Transverse colon (tissue), 4 donors: ENCODE measurements around the gene SPAG6. TPM values are rescaled to one million over a fixed set of nuclear protein-coding genes. Genes with fewer than 3 reads are reported as not detected.
A peak's percentile ranks its signal among the peaks of the same experiment; 100 is the strongest.

Experiments
- DNase-seq: peaks from one replicate; pipeline ENCODE4 v3.0.0-alpha.2; 2019
- H3K27ac ChIP-seq, 4 donors: fragments of 200-600 bp; sonication (generic); 2 replicates each; pipeline ENCODE4 v1.5.1; 2016 to 2018; ENCODE audit warnings: inconsistent platforms in 4 of 4
- H3K27me3 ChIP-seq: fragments of 200-600 bp; sonication (generic); 2 replicates; pipeline ENCODE4 v1.5.1; 2017; ENCODE audit warnings: inconsistent platforms
- H3K36me3 ChIP-seq, 4 donors: fragments of 200-600 bp; sonication (generic); 2 replicates each; pipeline ENCODE4 v1.5.1; 2017 to 2019; ENCODE audit warnings: inconsistent platforms in 4 of 4
- H3K4me1 ChIP-seq, 4 donors: fragments of 200-600 bp; sonication (generic); 2 replicates each; pipeline ENCODE4 v1.5.1; 2017 to 2020; ENCODE audit warnings: inconsistent platforms in 4 of 4
- H3K4me3 ChIP-seq, 4 donors: fragments of 200-600 bp; sonication (generic); 1 replicate in 1 of 4; 2 replicates in 3 of 4; pipeline versions ENCODE4 v1.5.1 to v1.6.1; 2017 to 2019; ENCODE audit warnings: inconsistent platforms in 4 of 4
- H3K9me3 ChIP-seq, 2 donors: fragments of 200-600 bp; sonication (generic); 2 replicates each; pipeline ENCODE4 v1.5.1; 2017 to 2019; ENCODE audit warnings: inconsistent platforms in 2 of 2
- EP300 ChIP-seq: sonication (generic); formaldehyde crosslinking; IDR thresholded peaks from one replicate; pipeline ENCODE4 v1.6.1; 2017; ENCODE audit warnings: antibody characterized with exemption, low read depth
- POLR2A ChIP-seq: fragments of 450-650 bp; IDR thresholded peaks from one replicate; pipeline ENCODE4 v1.6.1; 2016; ENCODE audit warnings: antibody characterized with exemption, mild to moderate bottlenecking, moderate library complexity
- POLR2AphosphoS5 ChIP-seq, 3 donors: sonication (generic); formaldehyde crosslinking; IDR thresholded peaks; one replicate each; pipeline ENCODE4 v1.6.1; 2016; ENCODE audit warnings: antibody characterized with exemption in 3 of 3
- WGBS, 2 donors: methylation state at CpG; one replicate each; pipeline ENCODE4 v1.1.5; 2018; ENCODE audit warnings: low coverage in 1 of 2; 5-methylcytosine and 5-hydroxymethylcytosine counted together
- in situ Hi-C, 4 donors: fragments of 200-750 bp; cut with MboI; loops; one replicate each; pipeline versions ENCODE4 v1.15.0 to v1.15.1; 2017; ENCODE audit warnings: low sequenced_read_pairs in 3 of 4, low pct_ligation_motif_present in 1 of 4, low pct_unique_long_range_greater_than_20kb in 1 of 4
- intact Hi-C: fragments of 100-400 bp; cut with DNase I; formaldehyde crosslinking; loops from one replicate; pipeline ENCODE4 v1.15.1; 2023; ENCODE audit warnings: low total_unique reads
- total RNA-seq, 4 donors: library from RNA; depleted of rRNA; stranded (reverse); fragments of >200 nt; gene quantifications; one replicate each; pipeline ENCODE4 v1.1.0, GENCODE V29; 2016
- TF ChIP-seq, protein P1 (sequence below), 5 experiments: fragments of 200-600 bp in 3 of 5; fragments of 450-650 bp in 2 of 5; sonication (generic) in 3 of 5; IDR thresholded peaks; 1 replicate in 2 of 5; 2 replicates in 3 of 5; pipeline ENCODE4 v1.5.1; 2016 to 2017; ENCODE audit warnings: antibody characterized with exemption in 5 of 5, inconsistent platforms in 3 of 5, mild to moderate bottlenecking in 2 of 5, moderate library complexity in 1 of 5

Gene SPAG6
- total RNA-seq, 4 donors from 2014 or later: not detected

DNA sequence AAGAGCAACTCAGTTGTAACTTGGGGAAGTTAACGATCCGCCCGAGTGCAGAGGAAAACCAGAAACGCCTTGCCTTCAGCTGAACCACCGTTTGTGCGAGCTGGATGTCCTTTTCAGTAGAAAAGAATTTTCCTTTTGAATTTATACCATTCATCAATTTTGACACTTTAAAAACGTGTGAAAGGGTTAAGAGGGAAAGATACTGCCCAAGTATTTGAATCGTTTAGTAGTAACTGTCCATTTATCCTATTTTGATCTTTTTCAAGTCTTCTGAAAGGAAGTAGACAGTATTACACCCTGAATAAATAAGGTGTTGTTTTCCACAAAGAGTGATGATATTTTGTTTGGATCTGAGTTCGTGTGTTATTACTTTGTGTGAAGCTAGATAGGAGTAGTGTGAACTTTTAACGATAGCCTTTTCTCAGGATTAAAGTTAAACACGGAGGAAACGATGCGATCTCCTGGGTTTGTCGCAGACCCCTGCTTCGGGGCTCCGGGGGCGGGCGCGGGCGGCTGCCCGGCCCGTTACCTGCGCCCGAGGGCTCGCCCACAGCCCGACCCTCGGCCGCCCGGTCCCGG is 25.2 kb upstream of the SPAG6 start:
- WGBS, 2 donors: 7 to 22% methylated on average over 10 to 30 of the region's 30 CpGs
- peaks cover 11 to 66% (median 27%) of the 10 kb centered on the region in 4 donors for H3K4me1 ChIP-seq
- peak overlapping the region; percentile 22 to 89 (median 73) for H3K4me3 ChIP-seq
- no peak for DNase-seq
- no peaks in the 10 kb centered on the region for H3K9me3 ChIP-seq
- peak overlapping the region; percentile 85 to 95 (median 92) for H3K27ac ChIP-seq
- no peaks in the 10 kb centered on the region for H3K36me3 ChIP-seq
- H3K27me3 ChIP-seq: peaks cover 31% of the 10 kb centered on the region
- in situ Hi-C loops: loop anchor here in 3 of 4 donors (10.0 to 25.0 kb wide), 4 partner anchors 75 to 808 kb away; partner anchors contain the start of gene DNAJC1 (in 3 of the 3)
- TF ChIP-seq POLR2AphosphoS5 (IDR thresholded peaks at IDR 0.05) (no peak), EP300 (no peak), POLR2A (no peak)
- TF ChIP-seq, protein P1, sequence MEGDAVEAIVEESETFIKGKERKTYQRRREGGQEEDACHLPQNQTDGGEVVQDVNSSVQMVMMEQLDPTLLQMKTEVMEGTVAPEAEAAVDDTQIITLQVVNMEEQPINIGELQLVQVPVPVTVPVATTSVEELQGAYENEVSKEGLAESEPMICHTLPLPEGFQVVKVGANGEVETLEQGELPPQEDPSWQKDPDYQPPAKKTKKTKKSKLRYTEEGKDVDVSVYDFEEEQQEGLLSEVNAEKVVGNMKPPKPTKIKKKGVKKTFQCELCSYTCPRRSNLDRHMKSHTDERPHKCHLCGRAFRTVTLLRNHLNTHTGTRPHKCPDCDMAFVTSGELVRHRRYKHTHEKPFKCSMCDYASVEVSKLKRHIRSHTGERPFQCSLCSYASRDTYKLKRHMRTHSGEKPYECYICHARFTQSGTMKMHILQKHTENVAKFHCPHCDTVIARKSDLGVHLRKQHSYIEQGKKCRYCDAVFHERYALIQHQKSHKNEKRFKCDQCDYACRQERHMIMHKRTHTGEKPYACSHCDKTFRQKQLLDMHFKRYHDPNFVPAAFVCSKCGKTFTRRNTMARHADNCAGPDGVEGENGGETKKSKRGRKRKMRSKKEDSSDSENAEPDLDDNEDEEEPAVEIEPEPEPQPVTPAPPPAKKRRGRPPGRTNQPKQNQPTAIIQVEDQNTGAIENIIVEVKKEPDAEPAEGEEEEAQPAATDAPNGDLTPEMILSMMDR (IDR thresholded peaks at IDR 0.05): peak in 2 of 5 experiments; percentile 20 to 31
- intact Hi-C loops: loop anchor here (2.0 to 5.0 kb wide), 2 partner anchors 318 to 795 kb away; partner anchors contain the start of genes DNAJC1 and SKIDA1

DNA sequence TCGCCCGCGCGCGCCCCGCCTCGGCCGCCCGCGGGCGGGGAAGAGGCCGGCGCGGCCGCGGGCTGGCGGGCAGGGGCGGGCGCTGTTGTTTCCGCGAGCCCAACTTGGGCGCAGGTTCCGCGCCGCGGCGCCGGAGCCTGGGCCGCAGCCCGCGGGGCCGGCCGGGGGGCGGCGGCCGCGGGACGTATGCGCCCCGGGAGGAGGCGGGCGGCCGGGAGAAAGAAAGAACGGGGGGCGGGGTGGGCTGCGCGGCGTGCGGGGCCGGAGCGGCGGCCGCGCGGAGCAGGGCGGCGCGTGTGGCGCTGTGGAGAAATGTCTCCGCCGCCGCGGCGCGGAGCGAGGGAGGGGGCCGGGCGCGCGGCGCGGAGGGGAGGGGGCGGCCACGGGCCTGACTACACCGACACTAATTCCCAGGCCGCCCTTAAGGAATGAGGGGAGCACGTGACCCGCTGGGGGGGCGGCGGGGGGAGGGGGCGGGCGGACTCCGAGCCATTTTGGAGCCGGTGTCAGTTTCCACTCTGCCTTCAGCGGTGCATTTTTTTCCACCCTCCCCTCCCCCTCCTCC is 24.6 kb upstream of the SPAG6 start, which contains the start of gene BMI1:
Gene BMI1, plus strand, starts transcription at position 509 of the 565 bp plus-strand sequence. CDS start 5,351 bp downstream, outside the sequence.
- TF ChIP-seq, protein P1 (IDR thresholded peaks at IDR 0.05): no peak
- no peak for TF ChIP-seq EP300
- peak in 1 of 3 donors; percentile 32 for TF ChIP-seq POLR2AphosphoS5 (IDR thresholded peaks at IDR 0.05)
- in situ Hi-C loops (loop anchor here in 2 of 4 donors (10.0 to 25.0 kb wide), 3 partner anchors 308 to 808 kb away; partner anchors contain the start of gene DNAJC1 (in 2 of the 2)), intact Hi-C loops (loop anchor here (2.0 to 5.0 kb wide), 2 partner anchors 318 to 796 kb away; partner anchors contain the start of genes DNAJC1 and SKIDA1)
- peaks cover 11 to 62% (median 24%) of the 10 kb centered on the region in 4 donors for H3K4me1 ChIP-seq
- no peaks in the 10 kb centered on the region for H3K9me3 ChIP-seq
- H3K27ac ChIP-seq: peak within 1 kb of the TSS; percentile 90 to 95 (median 94)
- H3K4me3 ChIP-seq: peak within 1 kb of the TSS; percentile 84 to 96 (median 88)
- WGBS, 2 donors: 2% methylated on average over 38 of the region's 85 CpGs; no CpG with 5 or more reads in 1 of the 2 donors
- H3K27me3 ChIP-seq: peaks cover 31% of the 10 kb centered on the region
- DNase-seq: peak; percentile 80
- no peaks in the 10 kb centered on the region for H3K36me3 ChIP-seq

- peaks cover 15 to 68% (median 28%) of the 10 kb centered on the region in 4 donors for H3K4me1 ChIP-seq
- DNase-seq: peak; percentile 61
- peaks cover 31% of the 10 kb centered on the region for H3K27me3 ChIP-seq
- peak overlapping the region; percentile 90 to 95 (median 94) for H3K27ac ChIP-seq
- H3K4me3 ChIP-seq: peak overlapping the region; percentile 84 to 96 (median 88)
- WGBS, 2 donors: 1% methylated on average over 71 of the region's 114 CpGs; no CpG with 5 or more reads in 1 of the 2 donors
- TF ChIP-seq POLR2AphosphoS5 (IDR thresholded peaks at IDR 0.05): peak in 2 of 3 donors; percentile 48 to 64
- TF ChIP-seq, protein P1 (IDR thresholded peaks at IDR 0.05): no peak
- TF ChIP-seq POLR2A: peak; percentile 55
- TF ChIP-seq EP300: no peak
- intact Hi-C loops (loop anchor here (2.0 to 5.0 kb wide), 2 partner anchors 319 to 797 kb away; partner anchors contain the start of genes DNAJC1 and SKIDA1), in situ Hi-C loops (loop anchor here in 2 of 4 donors (10.0 to 25.0 kb wide), 3 partner anchors 309 to 809 kb away; partner anchors contain the start of gene DNAJC1 (in 2 of the 2))
- no peaks in the 10 kb centered on the region for H3K36me3 ChIP-seq
- no peaks in the 10 kb centered on the region for H3K9me3 ChIP-seq
These were observed 24.0 kb upstream of the SPAG6 start for GRCh38 chr10:22321156-22321923.
